Stimulated activated naive CD8-positive, alpha-beta T cell treated with anti-CD3 and anti-CD28 coated beads, Interleukin-15, Interleukin-2, amounts not matched to agents 100 U/mL and 50 U/mL, for 24 hours (primary cell): Measurements from ENCODE around the gene LILRB5.
A peak's percentile ranks its signal among the peaks of the same experiment; 100 is the strongest.
"Not testable (repeated sequence)": the region's sequence is repeated elsewhere in the genome, so short reads cannot be mapped to it uniquely, and the experiment has no call there.

Experiments
- ATAC-seq: fragments of 150-1000 bp; cut with Tn5 transposase; one replicate; pipeline ENCODE4 v1.10.0; 2021
- DNase-seq: peaks from one replicate; pipeline ENCODE4 v3.0.0; 2021

Gene LILRB5

DNA sequence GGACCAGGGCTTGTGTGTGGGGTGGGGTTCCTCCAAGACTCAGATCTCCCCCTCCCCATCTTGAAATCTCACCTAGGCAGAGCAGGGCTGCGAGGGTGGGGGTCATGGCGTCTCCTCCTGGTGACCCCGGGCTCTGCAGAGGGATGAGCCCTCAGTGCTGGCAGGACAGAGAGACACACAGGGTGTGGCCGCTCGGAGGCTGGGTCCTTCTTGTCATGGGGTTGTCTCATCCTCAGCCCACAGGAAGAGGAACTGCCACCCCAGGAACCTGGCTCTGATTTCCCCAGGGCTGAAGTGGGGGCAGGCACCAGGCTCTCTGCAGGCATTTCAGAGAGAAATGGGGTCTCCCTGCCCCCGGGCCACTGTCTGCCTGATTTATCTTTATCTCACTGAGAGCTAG is 14.4 kb downstream of the LILRB5 start, which contains the start of gene LILRA6:
TSS of gene LILRA6 (minus strand) at position 145 of the 400 bp plus-strand sequence.
- not testable (repeated sequence) for DNase-seq
- ATAC-seq = peak; percentile 12

DNA sequence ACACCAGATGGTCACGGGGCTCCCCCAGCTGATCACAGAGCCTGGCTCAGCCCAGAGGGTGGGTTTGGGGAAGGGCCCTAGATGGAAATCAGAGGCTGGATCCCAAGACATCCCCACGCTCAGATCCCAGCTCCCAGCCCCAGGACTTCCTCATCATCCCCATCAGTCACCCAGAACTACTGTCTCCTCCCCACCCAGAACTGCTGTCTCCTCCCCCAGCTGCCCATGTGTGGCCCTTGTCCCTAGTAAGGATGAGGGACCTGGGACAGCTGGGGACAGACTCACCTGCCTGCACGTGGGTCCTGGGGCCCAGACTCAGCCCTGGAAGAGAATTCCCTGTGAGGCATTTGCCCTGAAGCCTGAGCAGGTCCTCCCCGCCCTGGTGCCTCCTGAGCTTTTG is 14.8 kb downstream of the LILRB5 start:
- DNase-seq, ATAC-seq: not testable (repeated sequence)

DNA sequence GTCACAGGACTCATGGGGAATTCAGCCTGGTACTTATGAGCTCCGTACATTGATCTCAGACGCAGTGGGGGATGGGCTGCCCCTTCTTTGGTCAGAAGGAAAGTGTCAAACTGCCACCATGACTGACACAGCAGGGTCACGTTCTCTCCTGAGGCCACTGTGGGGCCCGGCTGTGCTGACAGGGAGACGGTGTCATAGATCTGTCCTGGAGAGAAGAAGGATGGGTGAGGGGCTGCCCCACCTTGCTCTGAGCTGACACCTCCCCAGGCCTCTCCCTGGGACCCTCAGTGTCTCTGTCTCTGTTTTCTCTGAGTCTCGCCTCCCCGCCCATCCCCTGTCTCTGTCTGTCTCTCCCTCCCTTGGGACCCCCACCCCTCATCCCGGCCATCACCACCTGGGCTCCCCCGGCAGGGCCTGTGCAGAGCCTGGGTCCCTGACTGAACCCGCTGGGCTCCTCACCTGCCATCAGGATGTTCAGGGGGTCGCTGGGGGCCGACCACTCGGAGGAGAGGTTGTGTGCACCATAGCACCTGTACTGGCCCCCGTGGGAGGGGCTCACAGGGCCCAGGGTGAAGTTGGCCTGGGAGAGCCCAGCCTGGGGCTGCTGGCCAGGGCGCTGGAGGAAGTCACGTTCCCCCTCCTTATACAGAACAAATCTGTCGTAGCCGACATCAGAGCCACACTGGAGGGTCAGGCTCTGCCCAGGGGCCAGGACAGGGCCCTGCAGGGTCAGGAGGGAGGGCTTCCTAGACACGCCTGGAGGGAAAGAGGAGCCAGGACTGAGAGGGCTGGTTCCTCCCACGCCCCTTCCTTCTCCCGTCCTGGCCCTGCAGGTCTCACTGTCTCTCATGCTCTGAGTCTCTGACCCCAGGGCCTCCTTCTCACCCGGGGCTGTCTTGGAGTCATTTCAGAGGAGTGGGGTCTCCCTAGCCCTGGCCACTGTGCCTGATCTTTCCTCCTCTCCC is 16.4 kb downstream of the LILRB5 start:
- not testable (repeated sequence) for DNase-seq
- peak; percentile 17 for ATAC-seq

- peak; percentile 13 for ATAC-seq
- DNase-seq = not testable (repeated sequence)
These were observed 17.3 kb downstream of the LILRB5 start for GRCh38 chr19:54239491-54240371.

DNA sequence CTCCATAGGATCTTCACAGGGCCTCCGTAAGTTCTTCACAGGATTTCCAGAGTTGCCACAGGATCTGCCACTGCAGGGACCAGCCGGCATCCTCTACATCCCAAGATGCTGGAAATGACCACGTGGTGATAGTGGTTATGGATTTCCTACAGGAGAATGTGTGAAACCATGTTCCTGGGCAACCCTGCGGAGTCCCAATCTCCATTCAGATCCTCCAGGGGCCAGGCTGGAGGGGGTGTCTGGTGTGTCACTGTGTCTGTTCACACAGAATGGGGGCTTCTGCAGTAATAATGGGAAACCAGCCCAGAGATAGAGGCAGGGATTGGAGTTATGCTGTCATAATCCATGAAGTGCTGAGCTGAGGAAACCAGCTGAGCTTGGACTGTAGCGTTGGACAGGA is 23.1 kb downstream of the LILRB5 start:
- ATAC-seq (no peak), DNase-seq (no peak)

- peak; percentile 96 for ATAC-seq
These were observed 25.8 kb downstream of the LILRB5 start for GRCh38 chr19:54231077-54231931.

DNA sequence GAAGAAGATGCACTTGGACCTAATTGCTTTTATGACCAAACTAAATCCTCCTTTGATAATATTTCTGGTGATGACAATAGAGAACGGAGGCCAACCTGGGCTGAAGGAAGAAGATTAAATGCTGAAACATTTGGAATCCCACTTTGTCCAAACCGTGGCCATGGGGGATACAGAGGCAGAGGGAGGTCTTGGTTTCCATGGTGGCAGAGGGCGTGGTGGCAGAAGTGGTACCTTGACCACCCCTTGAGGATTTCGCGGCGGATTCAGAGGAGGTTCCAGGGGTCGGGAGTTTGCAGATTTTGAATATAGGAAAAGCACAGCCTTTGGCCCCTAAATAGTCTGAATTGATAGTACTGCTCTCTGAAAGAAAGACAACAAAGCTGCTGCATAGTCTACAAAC is 27.0 kb downstream of the LILRB5 start:
- no peak for DNase-seq
- ATAC-seq = no peak

More at GRCh38 chr19:54231077-54231931, 25.8 kb downstream of the LILRB5 start:
- DNase-seq = peak; percentile 96

DNA sequence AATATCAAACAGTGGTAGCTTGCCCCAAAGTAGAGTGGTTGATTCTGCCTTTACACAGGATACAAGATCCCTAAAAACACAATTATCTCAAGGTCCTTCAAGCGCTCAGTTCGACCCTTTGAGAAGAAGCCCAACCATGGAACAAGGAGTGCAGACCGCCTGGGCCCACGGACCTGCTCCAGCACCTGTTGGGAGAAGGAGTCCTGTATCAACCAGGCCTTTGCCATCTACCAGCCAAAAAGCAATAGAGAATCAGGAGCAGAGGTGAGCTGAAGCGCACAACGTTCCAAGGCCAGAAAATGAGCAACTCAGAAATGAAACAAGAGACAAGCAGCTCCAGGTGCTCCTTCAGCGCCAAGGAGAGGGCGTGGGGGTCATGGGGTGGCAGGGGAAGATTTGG is 27.9 kb downstream of the LILRB5 start:
- ATAC-seq (no peak), DNase-seq (no peak)

DNA sequence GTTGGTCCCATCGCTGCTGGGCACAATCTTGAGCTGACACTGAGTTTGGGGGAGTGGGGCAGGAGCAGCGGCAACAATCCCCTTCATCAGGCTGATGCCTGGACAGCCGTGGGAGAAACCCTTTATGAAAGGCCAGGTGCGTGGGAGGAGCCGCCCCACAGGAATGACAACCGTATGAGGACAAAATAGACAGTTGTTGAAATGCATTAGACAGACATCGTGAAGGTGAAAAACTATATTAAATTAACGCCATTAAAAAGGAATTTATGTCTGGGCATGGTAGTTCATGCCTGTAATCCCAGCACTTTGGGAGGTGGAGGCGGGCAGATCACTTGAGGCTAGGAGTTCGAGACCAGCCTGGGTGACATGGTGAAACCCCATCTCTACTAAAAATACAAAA is 32.5 kb downstream of the LILRB5 start:
- DNase-seq, ATAC-seq: not testable (repeated sequence)

- not testable (repeated sequence) for DNase-seq, ATAC-seq
These were observed 33.2 kb downstream of the LILRB5 start for GRCh38 chr19:54223937-54224281.

DNA sequence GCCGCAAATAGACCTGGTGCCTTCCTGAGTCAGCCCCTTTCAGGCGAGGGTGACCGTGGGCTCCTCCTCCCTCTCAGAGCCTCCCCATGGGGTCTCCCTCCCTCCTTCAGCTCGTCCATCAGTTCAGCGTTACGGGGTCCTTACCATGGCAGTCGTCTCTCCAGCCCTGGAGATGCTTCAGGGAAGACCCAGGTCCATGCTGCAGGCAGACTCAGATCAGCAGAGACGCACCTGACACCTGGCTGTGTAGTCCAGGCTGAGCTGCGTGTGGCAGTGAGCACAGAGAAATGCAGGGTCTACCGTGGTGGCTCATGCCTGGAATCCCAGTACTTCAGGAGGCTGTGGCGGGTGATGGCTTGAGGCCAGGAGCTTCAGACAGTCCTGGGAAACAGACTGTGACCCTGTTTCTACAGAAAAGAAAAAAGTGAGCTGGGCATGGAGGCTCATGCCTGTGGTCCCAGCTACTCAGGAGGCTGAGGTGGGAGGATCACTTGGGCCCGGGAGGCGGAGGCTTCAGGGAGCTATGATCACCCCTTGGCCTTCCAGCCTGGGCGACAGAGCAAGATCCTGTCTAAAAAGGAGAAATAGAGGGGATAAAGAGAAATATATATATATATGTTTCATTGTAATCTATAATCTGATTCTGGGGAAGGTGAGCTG is 33.7 kb downstream of the LILRB5 start:
- not testable (repeated sequence) for DNase-seq, ATAC-seq

DNA sequence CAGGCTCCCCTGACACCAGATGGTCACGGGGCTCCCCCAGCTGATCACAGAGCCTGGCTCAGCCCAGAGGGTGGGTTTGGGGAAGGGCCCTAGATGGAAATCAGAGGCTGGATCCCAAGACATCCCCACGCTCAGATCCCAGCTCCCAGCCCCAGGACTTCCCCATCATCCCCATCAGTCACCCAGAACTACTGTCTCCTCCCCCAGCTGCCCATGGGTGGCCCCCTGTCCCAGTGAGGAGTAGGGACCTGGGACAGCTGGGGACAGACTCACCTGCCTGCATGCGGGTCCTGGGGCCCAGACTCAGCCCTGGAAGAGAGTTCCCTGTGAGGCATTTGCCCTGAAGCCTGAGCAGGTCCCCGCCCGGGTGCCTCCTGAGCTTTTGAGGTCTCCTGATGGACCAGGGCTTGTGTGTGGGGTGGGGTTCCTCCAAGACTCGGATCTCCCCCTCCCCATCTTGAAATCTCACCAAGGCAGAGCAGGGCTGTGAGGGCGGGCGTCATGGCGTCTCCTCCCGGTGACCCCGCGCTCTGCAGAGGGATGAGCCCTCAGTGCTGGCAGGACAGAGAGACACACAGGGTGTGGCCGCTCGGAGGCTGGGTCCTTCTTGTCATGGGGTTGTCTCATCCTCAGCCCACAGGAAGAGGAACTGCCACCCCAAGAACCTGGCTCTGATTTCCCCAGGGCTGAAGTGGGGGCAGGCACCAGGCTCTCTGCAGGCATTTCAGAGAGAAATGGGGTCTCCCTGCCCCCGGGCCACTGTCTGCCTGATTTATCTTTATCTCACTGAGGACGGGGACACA is 34.4 kb downstream of the LILRB5 start, which contains the start of gene LILRB3:
TSS of gene LILRB3 (minus strand) at position 534 of the 803 bp plus-strand sequence. CDS start at position 503, 31 bp downstream.
- ATAC-seq, DNase-seq: not testable (repeated sequence)

- not testable (repeated sequence) for ATAC-seq, DNase-seq
These were observed 35.1 kb downstream of the LILRB5 start for GRCh38 chr19:54221947-54222346.

DNA sequence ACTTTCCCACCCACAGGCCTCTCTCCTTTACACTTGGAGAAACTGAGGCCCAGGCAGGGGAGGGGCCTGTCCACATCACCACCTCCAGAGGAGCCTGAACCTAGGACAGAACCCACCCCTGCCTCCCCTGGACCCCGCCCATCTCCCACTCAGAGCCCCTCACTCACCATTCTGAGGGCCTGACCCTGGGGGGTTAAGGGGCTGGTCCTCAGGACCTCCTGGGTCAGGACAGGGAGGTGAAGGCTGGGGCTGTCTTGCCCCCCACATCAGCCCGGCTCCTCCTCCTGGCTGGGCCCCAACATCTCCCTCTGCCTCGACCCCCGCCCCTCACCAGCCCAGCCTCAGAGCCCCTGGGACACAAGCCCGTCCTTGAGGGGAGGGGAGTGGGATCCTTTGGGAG is 37.4 kb downstream of the LILRB5 start:
- not testable (repeated sequence) for DNase-seq, ATAC-seq

DNA sequence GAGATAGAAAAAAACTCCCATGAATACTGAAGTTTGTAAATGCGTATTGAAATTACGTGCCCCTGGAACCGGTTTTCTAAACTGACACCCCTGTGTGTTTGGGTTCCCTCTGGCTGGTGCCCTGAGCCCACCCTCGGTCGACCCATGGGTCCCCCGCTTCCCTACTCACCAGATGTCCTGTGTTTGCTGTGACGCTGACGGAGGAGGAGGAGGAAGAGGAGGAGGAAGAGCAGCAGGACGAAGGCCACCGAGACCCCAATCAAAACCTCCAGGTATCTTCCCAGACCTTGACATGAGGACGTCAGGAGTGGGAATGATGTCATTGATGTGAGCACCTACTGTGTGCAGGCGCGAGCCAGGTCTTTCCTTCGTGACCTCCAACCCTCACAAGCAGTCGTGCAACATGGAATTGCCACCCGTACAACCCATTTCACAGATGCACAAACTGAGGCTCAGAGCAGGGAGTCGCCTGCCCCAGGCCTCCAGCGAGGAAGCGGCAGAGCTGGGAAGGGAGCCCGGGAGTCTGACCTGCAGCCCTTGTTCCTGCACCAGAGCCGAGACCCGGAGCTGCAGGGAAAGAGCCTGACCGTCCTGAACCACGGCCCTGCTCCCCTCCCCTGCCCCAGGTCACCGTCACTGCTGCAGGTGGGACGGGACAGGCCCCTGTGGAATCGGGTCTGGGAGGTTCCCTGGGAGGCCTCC is 38.0 kb downstream of the LILRB5 start:
- ATAC-seq (no peak), DNase-seq (no peak)

DNA sequence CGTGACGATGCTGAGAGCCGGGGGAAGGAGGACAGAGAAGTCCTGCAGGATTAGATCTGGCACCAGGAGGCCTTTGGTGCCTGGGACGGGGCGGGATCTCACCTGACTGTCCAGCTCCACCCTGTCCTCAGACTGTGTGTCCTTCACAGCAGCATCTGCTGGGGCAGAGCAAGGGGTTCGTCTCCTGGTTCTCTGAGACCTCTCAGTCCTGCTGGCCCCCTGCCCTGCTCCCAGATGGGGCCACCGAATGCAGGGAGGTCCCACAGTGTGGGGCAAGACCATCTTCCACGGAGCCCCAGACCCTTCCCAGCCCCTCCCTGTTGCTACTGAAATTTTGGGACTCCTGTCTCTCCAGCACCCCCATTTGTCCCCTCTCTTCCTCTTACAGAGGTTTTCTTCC is 38.8 kb downstream of the LILRB5 start:
- no peak for ATAC-seq
- DNase-seq = no peak

DNA sequence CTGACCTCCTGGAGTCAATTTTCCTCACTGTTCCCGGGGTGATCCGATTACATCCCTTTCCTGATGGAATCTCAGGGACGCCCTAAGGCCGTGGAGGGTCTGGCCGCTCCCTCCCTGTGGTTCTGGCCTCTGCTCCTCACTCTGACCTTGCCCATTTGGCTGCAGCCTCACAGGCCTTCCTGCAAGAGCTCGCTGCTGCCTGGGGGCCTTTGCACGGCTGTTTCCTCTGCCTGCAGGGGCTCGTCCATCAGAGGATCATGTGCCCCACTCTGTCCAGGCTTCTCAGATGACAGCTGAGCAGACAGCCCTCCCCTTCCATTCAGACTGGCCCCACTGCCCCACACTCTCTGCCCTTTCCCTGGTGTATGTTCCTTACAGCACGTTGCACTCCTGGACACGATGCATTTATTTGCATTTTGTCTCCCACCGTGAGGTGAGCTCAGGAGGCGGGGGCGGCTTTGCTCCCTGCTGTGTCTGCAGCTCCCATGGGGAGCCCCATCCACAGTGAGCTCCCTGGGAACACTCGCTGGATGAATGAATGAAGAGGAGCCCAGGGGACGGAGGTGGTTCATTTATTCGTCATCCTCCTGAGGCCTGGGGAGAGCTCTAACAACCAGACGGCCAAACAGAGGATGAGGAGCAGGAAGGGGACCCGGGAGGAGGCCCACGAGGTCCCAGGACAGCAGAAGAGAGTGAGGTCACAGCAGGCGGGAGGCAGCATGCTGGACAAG is 39.4 kb downstream of the LILRB5 start:
- DNase-seq = not testable (repeated sequence)

DNA sequence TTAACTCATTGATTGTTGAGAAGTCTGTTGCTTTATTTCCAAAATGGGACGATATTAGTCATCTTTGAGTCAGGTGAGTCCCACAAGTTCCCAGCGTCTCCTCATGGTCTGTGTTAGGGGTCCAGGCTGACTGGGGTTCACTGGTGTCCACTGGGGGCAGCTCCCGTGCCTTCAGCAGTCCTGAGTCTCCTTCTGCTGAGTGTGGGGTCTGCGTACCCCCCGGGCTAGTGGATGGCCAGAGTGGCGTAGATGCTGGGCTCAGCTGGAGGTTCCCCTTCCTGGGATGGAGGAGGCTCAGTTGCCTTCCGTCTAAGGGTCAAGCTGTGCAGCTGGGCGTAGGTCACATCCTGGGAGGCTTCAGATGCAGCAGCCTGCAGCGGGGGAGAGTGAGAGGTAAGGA is 40.2 kb downstream of the LILRB5 start:
- ATAC-seq (no peak), DNase-seq (no peak)

More for the DNA sequence above, 39.4 kb downstream of the LILRB5 start:
- ATAC-seq = not testable (repeated sequence)

DNA sequence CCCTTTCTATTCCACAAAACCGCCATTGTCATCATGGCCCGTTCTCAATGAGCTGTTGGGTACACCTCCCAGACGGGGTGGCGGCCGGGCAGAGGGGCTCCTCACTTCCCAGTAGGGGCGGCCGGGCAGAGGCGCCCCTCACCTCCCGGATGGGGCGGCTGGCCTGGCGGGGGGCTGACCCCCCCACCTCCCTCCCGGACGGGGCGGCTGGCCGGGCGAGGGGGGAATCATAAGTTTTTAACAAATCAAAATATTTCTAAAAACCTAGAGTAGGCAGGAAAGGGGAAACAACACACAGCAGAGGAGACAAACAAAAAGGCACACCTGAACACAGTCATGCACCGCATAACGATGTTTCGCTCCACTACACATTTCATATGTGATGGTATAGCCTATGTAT is 42.3 kb downstream of the LILRB5 start:
- not testable (repeated sequence) for ATAC-seq, DNase-seq
